Lower leg skin (tissue), 3 donors: ENCODE measurements around the gene DNAJC22.

Experiments used
- POLR2A ChIP-seq, 2 donors: fragments of 450-650 bp; IDR thresholded peaks; one replicate each; pipeline ENCODE4 v1.6.1; 2016 to 2017; ENCODE audit warnings: antibody characterized with exemption in 2 of 2, mild to moderate bottlenecking in 1 of 2, moderate library complexity in 1 of 2
- TF ChIP-seq, protein P1 (sequence below), 3 donors: fragments of 450-650 bp; IDR thresholded peaks; one replicate each; pipeline ENCODE4 v1.5.1; 2016; ENCODE audit warnings: antibody characterized with exemption in 3 of 3, mild to moderate bottlenecking in 3 of 3, moderate library complexity in 2 of 3

DNA sequence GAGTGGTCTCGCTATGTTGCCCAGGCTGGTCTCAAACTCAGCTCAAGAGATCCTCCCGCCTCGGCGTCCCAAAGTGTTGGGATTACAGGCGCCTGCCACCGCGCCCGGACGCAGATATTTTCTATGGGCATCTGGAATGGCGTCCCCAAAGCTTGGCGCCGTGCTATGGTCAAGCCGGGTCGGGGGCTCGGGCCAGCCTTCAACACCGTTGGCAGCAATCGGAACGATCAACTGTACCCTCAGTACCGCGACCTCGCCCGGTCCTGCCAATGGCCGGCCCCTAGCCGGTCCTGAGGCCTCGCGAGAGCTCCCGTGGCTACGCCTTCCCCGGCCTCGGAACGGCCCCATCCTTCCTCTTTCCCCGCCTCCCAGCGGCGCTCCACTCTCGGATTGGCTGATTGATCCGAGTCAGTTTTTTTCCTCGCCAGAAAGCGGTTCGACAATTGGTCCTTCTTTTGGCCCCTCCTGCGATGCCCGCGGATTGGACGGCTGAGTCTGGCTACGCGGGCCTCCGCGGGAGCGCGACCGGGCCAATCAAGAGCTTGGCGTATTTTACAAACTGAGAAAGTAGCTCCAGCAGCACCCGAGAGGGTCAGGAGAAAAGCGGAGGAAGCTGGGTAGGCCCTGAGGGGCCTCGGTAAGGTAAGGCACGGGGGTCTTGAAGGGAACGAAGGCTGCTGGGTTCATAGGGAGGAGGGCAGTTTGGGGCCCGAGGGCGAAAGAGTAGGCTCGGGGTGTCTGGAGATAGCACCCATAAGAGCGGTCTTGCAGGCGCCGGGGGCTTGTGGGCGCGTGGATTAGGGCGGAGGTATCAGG, 23.8 kb upstream of the DNAJC22 start, which contains the start of gene TROAP:
- TF ChIP-seq, protein P1, sequence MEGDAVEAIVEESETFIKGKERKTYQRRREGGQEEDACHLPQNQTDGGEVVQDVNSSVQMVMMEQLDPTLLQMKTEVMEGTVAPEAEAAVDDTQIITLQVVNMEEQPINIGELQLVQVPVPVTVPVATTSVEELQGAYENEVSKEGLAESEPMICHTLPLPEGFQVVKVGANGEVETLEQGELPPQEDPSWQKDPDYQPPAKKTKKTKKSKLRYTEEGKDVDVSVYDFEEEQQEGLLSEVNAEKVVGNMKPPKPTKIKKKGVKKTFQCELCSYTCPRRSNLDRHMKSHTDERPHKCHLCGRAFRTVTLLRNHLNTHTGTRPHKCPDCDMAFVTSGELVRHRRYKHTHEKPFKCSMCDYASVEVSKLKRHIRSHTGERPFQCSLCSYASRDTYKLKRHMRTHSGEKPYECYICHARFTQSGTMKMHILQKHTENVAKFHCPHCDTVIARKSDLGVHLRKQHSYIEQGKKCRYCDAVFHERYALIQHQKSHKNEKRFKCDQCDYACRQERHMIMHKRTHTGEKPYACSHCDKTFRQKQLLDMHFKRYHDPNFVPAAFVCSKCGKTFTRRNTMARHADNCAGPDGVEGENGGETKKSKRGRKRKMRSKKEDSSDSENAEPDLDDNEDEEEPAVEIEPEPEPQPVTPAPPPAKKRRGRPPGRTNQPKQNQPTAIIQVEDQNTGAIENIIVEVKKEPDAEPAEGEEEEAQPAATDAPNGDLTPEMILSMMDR (IDR thresholded peaks at IDR 0.05) = no peak
- no peak for TF ChIP-seq POLR2A (IDR thresholded peaks at IDR 0.05)
